ENCODE results near the gene ART4. TPM values are rescaled to one million over a fixed set of nuclear protein-coding genes. Genes with fewer than 3 reads are reported as not detected.

Gene ART4
- total RNA-seq, 2 experiments from 2014 or later: not detected

- CTCF ChIA-PET: interaction anchor here (1.1 to 2.0 kb wide), 3 partner anchors 8 to 220 kb away, joined by 3 to 8 read pairs (median 4); partner anchors contain the start of genes C12orf60 and WBP11
- TF ChIP-seq, protein P1, sequence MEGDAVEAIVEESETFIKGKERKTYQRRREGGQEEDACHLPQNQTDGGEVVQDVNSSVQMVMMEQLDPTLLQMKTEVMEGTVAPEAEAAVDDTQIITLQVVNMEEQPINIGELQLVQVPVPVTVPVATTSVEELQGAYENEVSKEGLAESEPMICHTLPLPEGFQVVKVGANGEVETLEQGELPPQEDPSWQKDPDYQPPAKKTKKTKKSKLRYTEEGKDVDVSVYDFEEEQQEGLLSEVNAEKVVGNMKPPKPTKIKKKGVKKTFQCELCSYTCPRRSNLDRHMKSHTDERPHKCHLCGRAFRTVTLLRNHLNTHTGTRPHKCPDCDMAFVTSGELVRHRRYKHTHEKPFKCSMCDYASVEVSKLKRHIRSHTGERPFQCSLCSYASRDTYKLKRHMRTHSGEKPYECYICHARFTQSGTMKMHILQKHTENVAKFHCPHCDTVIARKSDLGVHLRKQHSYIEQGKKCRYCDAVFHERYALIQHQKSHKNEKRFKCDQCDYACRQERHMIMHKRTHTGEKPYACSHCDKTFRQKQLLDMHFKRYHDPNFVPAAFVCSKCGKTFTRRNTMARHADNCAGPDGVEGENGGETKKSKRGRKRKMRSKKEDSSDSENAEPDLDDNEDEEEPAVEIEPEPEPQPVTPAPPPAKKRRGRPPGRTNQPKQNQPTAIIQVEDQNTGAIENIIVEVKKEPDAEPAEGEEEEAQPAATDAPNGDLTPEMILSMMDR (IDR thresholded peaks at IDR 0.05): peak; percentile 34
- Mint-ChIP-seq H3K36me3 (ENCODE audit: low read depth) (peaks cover 17% of the 10 kb centered on the region), H3K4me1 (ENCODE audit: low read depth) (peaks cover 54% of the 10 kb centered on the region), H3K4me3 (peak overlapping the region; percentile 97), H3K27ac (peak overlapping the region; percentile 100), H3K27me3 (no peaks in the 10 kb centered on the region), H3K9me3 (no peaks in the 10 kb centered on the region)
- Histone ChIP-seq H3K27me3 (ENCODE audit: control insufficient read depth in 1 of 2, insufficient read depth in 2 of 2, low read length in 2 of 2) (no peaks in the 10 kb centered on the region), H3K27ac (ENCODE audit: low read depth in 1 of 2, low read length in 2 of 2) (no peak overlapping the region), H3K9me3 (ENCODE audit: control insufficient read depth in 1 of 2, insufficient read depth in 1 of 2, low read length in 2 of 2) (no peaks in the 10 kb centered on the region), H3K4me1 (ENCODE audit: insufficient read depth, low read length) (peaks cover 28% of the 10 kb centered on the region), H3K36me3 (ENCODE audit: insufficient read depth, low read length) (no peaks in the 10 kb centered on the region), H3K4me3 (ENCODE audit: low read length) (no peak overlapping the region)
- peak in 3 of 14 experiments; percentile 17 to 32 (median 28) for DNase-seq
- POLR2A ChIA-PET: interaction anchor here (1.2 kb wide), 2 partner anchors 13 to 27 kb away, joined by 3 to 5 read pairs; partner anchors contain the start of genes C12orf60 and WBP11
- intact Hi-C loops (cut with DNase I, micrococcal nuclease): loop anchor here (2.0 to 10.0 kb wide), 7 partner anchors 26 to 372 kb away; partner anchors contain the start of genes C12orf60 (in 1 of the 2), MGP (in 1 of the 2) and WBP11 (in 1 of the 2)
- ATAC-seq (ENCODE audit: poor library complexity): no peak
These were observed 66.9 kb downstream of the ART4 start for GRCh38 chr12:14776236-14776961.

DNA sequence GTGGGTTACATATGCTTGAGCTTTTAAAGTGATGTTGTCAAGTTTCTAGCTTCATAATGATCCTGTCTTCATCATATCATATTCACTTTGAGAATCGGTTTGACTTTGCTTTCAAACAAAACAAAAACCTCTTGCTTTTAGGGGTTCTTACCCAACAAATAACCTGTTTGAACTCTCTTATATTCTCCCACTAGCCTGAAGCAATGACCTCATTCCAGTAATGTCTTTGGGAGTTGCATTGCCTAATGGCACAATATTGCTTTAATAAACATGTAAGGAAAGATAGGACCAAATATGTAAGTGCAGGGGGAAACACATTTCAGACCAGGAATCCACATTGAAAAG lies 67.7 kb downstream of the ART4 start:
- H3K4me3 Mint-ChIP-seq: peak overlapping the region; percentile 97
- Histone ChIP-seq H3K4me1 (ENCODE audit: insufficient read depth, low read length) (peaks cover 28% of the 10 kb centered on the region), H3K27ac (ENCODE audit: low read depth in 1 of 2, low read length in 2 of 2) (peak overlapping the region; percentile 61 to 79), H3K4me3 (ENCODE audit: low read length) (peak overlapping the region; percentile 83), H3K36me3 (ENCODE audit: insufficient read depth, low read length) (no peaks in the 10 kb centered on the region), H3K9me3 (ENCODE audit: control insufficient read depth in 1 of 2, insufficient read depth in 1 of 2, low read length in 2 of 2) (no peaks in the 10 kb centered on the region), H3K27me3 (ENCODE audit: control insufficient read depth in 1 of 2, insufficient read depth in 2 of 2, low read length in 2 of 2) (no peaks in the 10 kb centered on the region)
- POLR2A ChIA-PET: interaction anchor here (0.6 to 7.6 kb wide), 9 partner anchors 7 to 520 kb away, joined by 3 to 375 read pairs (median 8); partner anchors contain the start of genes ARHGDIB, ATF7IP, C12orf60 and WBP11
- TF ChIP-seq, protein P1 (IDR thresholded peaks at IDR 0.05): no peak
- intact Hi-C loops (cut with DNase I, micrococcal nuclease): loop anchor here (5.0 to 10.0 kb wide), 6 partner anchors 53 to 371 kb away; partner anchors contain the start of gene MGP (in 1 of the 2)
- DNase-seq: no peak
- H3K36me3 Mint-ChIP-seq (ENCODE audit: low read depth): peaks cover 24% of the 10 kb centered on the region
- H3K4me1 Mint-ChIP-seq (ENCODE audit: low read depth): peaks cover 61% of the 10 kb centered on the region
- H3K9me3 Mint-ChIP-seq: no peaks in the 10 kb centered on the region
- CTCF ChIA-PET: interaction anchor here (1.0 to 2.0 kb wide), 4 partner anchors 8 to 27 kb away, joined by 3 to 8 read pairs (median 3); partner anchors contain the start of genes C12orf60 and WBP11
- no peaks in the 10 kb centered on the region for H3K27me3 Mint-ChIP-seq
- peak overlapping the region; percentile 100 for H3K27ac Mint-ChIP-seq
- ATAC-seq (ENCODE audit: poor library complexity): no peak

Other genes with a start within 250 kb of the ART4 start
- gene GUCY2C, start 146.9 kb downstream of the ART4 start, total RNA-seq: not detected
- gene WBP11, start 40.0 kb downstream of the ART4 start, total RNA-seq: 100 to 1,000 TPM; 169 to 188 TPM
- under 1 TPM; 0.11 to 0.22 TPM for gene C12orf60, start 39.9 kb downstream of the ART4 start, total RNA-seq
- gene SMCO3, start 29.3 kb downstream of the ART4 start, total RNA-seq: not detected
- gene MGP, start 42.3 kb upstream of the ART4 start, total RNA-seq: 1 to 10 TPM; 1.3 to 1.8 TPM
- 10 to 100 TPM; 16.2 to 17.1 TPM for gene ERP27, start 95.0 kb upstream of the ART4 start, total RNA-seq
- gene ARHGDIB, start 118.1 kb upstream of the ART4 start, total RNA-seq: 100 to 1,000 TPM; 872 to 942 TPM
- gene PDE6H, start 129.5 kb upstream of the ART4 start, total RNA-seq: not detected